Tibial nerve (tissue), 4 donors: ENCODE data around the gene CCND3. TPM values are rescaled to one million over a fixed set of nuclear protein-coding genes. Genes with fewer than 3 reads are reported as not detected.

ENCODE experiments used
- DNase-seq, 2 donors: peaks; one replicate each; pipeline ENCODE4 v3.0.0-alpha.2; 2019; ENCODE audit warnings: low spot score in 2 of 2
- H3K27ac ChIP-seq, 4 donors: fragments of 200-600 bp; sonication (generic) in 3 of 4; one replicate each; pipeline ENCODE4 v1.5.1; 2017 to 2019; ENCODE audit warnings: mild to moderate bottlenecking in 1 of 4
- H3K27me3 ChIP-seq, 2 donors: fragments of 200-600 bp; sonication (generic) in 1 of 2; one replicate each; pipeline versions ENCODE4 v1.5.1 to v1.6.0; 2017 to 2019
- H3K36me3 ChIP-seq, 3 donors: fragments of 200-600 bp; sonication (generic); one replicate each; pipeline ENCODE4 v1.5.1; 2018 to 2019
- H3K4me1 ChIP-seq, 4 donors: fragments of 200-600 bp; sonication (generic) in 3 of 4; one replicate each; pipeline ENCODE4 v1.5.1; 2017 to 2019
- H3K4me3 ChIP-seq, 4 donors: fragments of 200-600 bp; sonication (generic) in 3 of 4; one replicate each; pipeline ENCODE4 v1.5.1; 2017 to 2019; ENCODE audit warnings: mild to moderate bottlenecking in 1 of 4, moderate library complexity in 1 of 4
- H3K9me3 ChIP-seq, 4 donors: fragments of 200-600 bp; sonication (generic) in 3 of 4; one replicate each; pipeline ENCODE4 v1.5.1; 2017 to 2019
- CTCF ChIP-seq, 5 experiments: fragments of 200-600 bp in 3 of 5; fragments of 450-650 bp in 2 of 5; sonication (generic) in 3 of 5; IDR thresholded peaks; one replicate each; pipeline ENCODE4 v1.5.1; 2016 to 2019; ENCODE audit warnings: antibody characterized with exemption in 5 of 5, mild to moderate bottlenecking in 3 of 5, moderate library complexity in 2 of 5
- EP300 ChIP-seq, 2 donors: sonication (generic); formaldehyde crosslinking; IDR thresholded peaks; one replicate each; pipeline ENCODE4 v1.6.1; 2017; ENCODE audit warnings: antibody characterized with exemption in 2 of 2, mild to moderate bottlenecking in 1 of 2
- POLR2A ChIP-seq, 2 donors: fragments of 450-650 bp; IDR thresholded peaks; one replicate each; pipeline ENCODE4 v1.6.1; 2017; ENCODE audit warnings: antibody characterized with exemption in 2 of 2, mild to moderate bottlenecking in 2 of 2, moderate library complexity in 2 of 2
- WGBS, 2 donors: methylation state at CpG; one replicate each; pipeline ENCODE4 v1.1.5; 2018; 5-methylcytosine and 5-hydroxymethylcytosine counted together
- total RNA-seq, 4 donors: library from RNA; depleted of rRNA; stranded (reverse); fragments of >200 nt; gene quantifications; one replicate each; pipeline ENCODE4 v1.1.0, GENCODE V29; 2016

CCND3 gene
- total RNA-seq, 4 donors from 2014 or later, result 175 to 325 (median 248) TPM

- no peak for DNase-seq
- H3K36me3 ChIP-seq, result peaks cover 0 to 4% (median 0%) of the 10 kb centered on the region in 3 donors
- H3K9me3 ChIP-seq, result no peaks in the 10 kb centered on the region
- H3K4me3 ChIP-seq, result no peak overlapping the region
- H3K27ac ChIP-seq, result no peak overlapping the region
- H3K27me3 ChIP-seq, result no peaks in the 10 kb centered on the region
- no peaks in the 10 kb centered on the region for H3K4me1 ChIP-seq
- WGBS, 2 donors, result 92 to 95% methylated on average over 4 of the region's 4 CpGs
- TF ChIP-seq POLR2A (IDR thresholded peaks at IDR 0.05), result no peak
- no peak for TF ChIP-seq EP300 (IDR thresholded peaks at IDR 0.05)
- no peak for TF ChIP-seq CTCF (IDR thresholded peaks at IDR 0.05)
These were observed 18.4 kb upstream of the CCND3 start for GRCh38 chr6:41960028-41960427.

- TF ChIP-seq EP300 (IDR thresholded peaks at IDR 0.05) (no peak), POLR2A (IDR thresholded peaks at IDR 0.05) (no peak), CTCF (IDR thresholded peaks at IDR 0.05) (no peak)
- Histone ChIP-seq H3K36me3 (peaks cover 0 to 4% (median 0%) of the 10 kb centered on the region in 3 donors), H3K4me3 (no peak overlapping the region), H3K4me1 (no peaks in the 10 kb centered on the region), H3K27ac (no peak overlapping the region), H3K27me3 (no peaks in the 10 kb centered on the region), H3K9me3 (no peaks in the 10 kb centered on the region)
- WGBS, 2 donors, result 93 to 96% methylated on average over 6 of the region's 6 CpGs
- no peak for DNase-seq
These were observed 16.6 kb upstream of the CCND3 start for GRCh38 chr6:41958022-41958856.

- 87 to 88% methylated on average over 4 of the region's 4 CpGs for WGBS, 2 donors
- Histone ChIP-seq H3K36me3 (peaks cover 0 to 4% (median 0%) of the 10 kb centered on the region in 3 donors), H3K9me3 (no peaks in the 10 kb centered on the region), H3K4me1 (no peaks in the 10 kb centered on the region), H3K27me3 (no peaks in the 10 kb centered on the region), H3K27ac (no peak overlapping the region), H3K4me3 (no peak overlapping the region)
- TF ChIP-seq CTCF (IDR thresholded peaks at IDR 0.05) (no peak), EP300 (IDR thresholded peaks at IDR 0.05) (no peak), POLR2A (IDR thresholded peaks at IDR 0.05) (no peak)
- DNase-seq, result no peak
These were observed 15.5 kb upstream of the CCND3 start for GRCh38 chr6:41957117-41957516.

- Histone ChIP-seq H3K4me3 (no peak overlapping the region), H3K36me3 (no peaks in the 10 kb centered on the region), H3K27me3 (no peaks in the 10 kb centered on the region), H3K27ac (no peak overlapping the region), H3K9me3 (no peaks in the 10 kb centered on the region), H3K4me1 (no peaks in the 10 kb centered on the region)
- DNase-seq, result no peak
- WGBS, 2 donors, result 91 to 93% methylated on average over 2 of the region's 2 CpGs
- TF ChIP-seq EP300 (IDR thresholded peaks at IDR 0.05) (no peak), CTCF (IDR thresholded peaks at IDR 0.05) (no peak), POLR2A (IDR thresholded peaks at IDR 0.05) (no peak)
These were observed 13.8 kb upstream of the CCND3 start for GRCh38 chr6:41955412-41955811.

GRCh38 chr6:41954668-41955067 is 13.1 kb upstream of the CCND3 start:
- WGBS, 2 donors, result 91 to 98% methylated on average over 2 of the region's 2 CpGs
- H3K36me3 ChIP-seq, result no peaks in the 10 kb centered on the region
- no peak overlapping the region for H3K27ac ChIP-seq
- no peaks in the 10 kb centered on the region for H3K27me3 ChIP-seq
- DNase-seq, result no peak
- H3K4me1 ChIP-seq, result no peaks in the 10 kb centered on the region
- no peaks in the 10 kb centered on the region for H3K9me3 ChIP-seq
- H3K4me3 ChIP-seq, result no peak overlapping the region
- TF ChIP-seq POLR2A (IDR thresholded peaks at IDR 0.05) (no peak), CTCF (IDR thresholded peaks at IDR 0.05) (no peak), EP300 (IDR thresholded peaks at IDR 0.05) (no peak)
